HPDE6-E6E7 (cell line): ENCODE results near the gene TNNC2.
A peak's percentile ranks its signal among the peaks of the same experiment; 100 is the strongest.
"Not testable (repeated sequence)": the region's sequence is repeated elsewhere in the genome, so short reads cannot be mapped to it uniquely, and the experiment has no call there.

Experiments
- DNase-seq: peaks from one replicate; pipeline ENCODE4 v3.0.0; 2011; ENCODE audit warnings: missing footprints; ENCODE audit errors: extremely low spot score

Gene TNNC2

DNA sequence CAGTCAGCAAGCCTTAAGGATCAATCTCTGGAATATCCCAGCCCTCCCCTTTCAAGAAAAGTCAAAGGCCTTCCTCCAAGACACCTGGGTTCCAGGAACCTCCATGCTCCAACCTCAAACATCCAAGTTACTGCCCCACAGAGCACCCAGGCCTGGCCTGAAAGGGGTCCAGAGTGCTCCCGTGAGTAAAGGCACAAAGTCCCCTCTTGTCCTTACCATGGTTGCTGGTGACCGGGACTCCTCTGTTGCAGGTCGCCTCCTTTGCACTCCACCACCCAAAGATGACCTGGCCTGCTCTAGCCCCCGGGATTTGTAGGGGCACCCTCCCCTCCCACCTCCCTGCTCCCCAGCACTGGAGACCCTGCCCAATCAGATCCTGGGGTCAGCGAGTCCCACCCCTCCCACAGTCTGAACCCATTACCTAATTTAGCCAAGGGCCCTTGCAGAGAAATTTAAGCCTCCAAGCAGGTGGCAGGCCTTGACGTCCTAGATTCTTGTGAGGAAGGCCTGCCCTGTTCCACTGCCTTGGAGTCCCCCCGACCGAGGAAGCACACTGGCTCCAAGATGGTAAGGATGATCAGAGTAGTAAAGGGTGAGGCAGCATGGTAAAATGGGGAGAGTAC, at the start of gene TNNC2:
TSS of gene TNNC2 (minus strand) at position 283 of the 623 bp plus-strand sequence. CDS start at position 219, 64 bp downstream.
- DNase-seq, result no peak

DNA sequence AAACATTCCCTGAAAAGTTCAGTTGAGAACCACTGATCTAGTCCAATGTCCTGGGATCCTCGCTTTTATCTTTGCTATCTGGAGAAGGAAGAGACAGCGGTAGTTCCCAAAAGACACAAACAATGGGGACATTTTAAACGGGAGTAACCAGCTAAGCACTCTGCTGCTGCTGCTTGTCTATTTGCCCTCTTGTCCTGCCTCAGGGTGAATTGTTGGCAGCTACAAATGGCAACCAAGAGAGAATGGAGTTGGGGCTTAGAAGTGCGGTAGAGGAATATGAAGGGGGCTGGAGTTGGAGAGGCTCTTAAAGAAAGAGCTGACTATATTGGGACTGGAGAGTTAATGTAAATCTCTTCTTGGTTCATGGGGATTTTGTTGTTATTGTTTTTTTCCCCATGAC, 47.5 kb upstream of the TNNC2 start:
- no peak for DNase-seq

DNA sequence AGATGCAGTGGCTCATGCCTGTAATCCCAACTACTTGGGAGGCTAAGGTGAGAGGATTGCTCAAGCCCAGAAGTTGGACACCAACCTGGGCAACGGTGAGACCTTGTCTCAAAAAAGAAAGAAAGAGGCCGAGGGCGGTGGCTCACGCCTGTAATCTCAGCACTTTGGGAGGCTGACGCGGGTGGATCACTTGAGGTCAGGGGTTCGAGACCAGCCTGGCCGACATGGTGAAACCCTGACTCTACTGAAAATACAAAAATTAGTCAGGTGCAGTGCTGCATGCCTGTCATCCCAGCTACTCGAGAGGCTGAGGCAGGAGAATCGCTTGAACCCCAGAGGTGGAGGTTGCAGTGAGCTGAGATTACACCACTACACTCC, 47.0 kb upstream of the TNNC2 start:
- DNase-seq, result not testable (repeated sequence)

DNA sequence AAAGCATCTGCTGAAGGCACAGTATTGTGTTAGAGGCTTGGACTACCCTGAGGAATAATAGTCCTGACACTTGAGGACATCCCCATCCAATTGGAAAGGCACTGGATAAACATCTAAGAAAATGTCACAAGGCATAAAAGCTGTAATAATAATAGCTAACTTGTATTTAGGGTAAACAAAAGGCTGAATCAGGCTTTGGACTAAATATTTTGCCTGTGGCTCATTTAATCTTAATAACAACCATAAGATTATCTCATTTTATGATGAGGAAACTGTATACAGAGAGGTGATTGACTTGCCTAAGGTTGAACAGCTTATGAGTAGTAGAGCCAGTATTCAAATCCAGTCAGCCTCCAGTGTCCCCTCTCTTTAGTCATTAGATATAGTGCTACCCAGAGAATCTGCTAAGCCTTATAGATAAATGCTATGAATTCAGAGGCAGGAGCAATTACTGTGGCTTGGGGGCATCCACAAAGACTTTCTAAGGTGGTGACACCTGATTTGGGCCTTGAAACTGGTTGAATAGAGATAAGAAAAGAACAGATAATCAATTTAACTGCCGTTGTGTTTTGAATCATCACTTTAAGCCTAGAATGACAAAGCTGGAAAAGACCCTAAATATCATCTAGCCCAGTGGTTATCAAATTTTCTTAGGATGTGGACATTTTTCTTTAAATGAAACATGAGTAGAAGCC, 46.4 kb upstream of the TNNC2 start:
- DNase-seq, result no peak

DNA sequence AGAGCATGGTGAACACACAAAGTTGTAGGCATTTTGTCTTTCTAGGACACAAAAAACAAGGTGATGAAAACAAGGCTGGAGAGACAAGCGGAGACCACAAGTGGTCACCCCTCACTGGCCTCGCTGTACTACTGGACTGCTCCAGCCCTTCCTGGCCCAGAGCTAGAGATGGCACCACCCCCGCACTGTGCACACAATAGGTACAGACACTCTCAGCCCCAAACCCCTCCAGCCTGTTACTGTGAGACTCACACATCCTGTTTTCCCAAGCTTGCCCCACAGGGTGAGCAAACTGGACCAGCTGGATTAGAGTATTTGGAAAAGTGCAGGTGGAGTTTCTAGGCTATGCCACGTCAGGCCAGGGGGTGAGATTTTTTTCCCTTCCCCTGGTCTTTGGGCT, 45.5 kb upstream of the TNNC2 start:
- no peak for DNase-seq

DNA sequence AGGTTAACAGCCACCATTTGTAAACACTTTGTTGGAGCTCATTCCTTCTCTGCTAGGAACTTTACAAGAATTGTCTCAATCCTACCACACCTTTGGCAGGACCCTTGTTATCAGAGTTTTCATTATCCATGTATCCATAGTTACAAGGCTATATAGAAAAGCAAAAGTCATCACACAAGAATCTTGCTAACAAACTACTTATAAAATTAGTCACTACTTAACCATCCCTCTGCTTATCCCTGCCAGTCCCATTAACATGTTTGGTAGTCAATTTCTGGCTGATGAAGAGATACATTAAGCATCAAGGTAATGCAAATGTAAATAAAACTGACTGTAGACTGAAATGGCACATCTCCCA, 40.7 kb upstream of the TNNC2 start:
- DNase-seq, result peak; percentile 47

DNA sequence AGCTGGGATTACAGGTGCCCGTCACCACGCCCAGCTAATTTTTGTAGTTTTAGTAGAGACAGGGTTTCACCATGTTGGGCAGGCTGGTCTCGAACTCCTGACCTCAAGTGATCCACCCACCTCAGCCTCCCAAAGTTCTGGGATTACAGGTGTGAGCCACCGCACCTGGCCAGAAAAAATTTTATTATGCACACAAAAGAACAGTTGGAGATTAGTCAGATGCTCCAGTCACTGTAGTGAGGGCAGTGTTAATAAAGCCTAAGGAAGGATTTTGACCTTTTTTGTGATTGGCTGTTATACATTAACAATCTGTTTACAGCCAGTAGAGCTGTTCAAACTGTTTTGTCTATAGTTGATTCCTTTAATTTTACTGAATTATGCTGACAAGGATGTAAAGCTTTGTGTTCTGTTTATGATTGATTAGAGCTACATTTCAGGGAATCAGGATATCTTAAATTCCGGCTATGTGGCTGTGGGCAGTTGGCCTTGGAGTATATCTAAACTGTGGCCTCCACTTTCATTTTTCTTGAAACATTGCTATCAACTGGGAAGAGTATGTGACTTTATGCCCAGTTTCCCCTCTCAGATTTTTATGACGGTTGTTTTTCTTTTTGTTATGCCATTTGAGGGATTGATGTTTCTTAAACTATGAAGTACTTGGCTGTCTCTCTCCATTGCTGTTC, 40.2 kb upstream of the TNNC2 start:
- DNase-seq, result no peak

DNA sequence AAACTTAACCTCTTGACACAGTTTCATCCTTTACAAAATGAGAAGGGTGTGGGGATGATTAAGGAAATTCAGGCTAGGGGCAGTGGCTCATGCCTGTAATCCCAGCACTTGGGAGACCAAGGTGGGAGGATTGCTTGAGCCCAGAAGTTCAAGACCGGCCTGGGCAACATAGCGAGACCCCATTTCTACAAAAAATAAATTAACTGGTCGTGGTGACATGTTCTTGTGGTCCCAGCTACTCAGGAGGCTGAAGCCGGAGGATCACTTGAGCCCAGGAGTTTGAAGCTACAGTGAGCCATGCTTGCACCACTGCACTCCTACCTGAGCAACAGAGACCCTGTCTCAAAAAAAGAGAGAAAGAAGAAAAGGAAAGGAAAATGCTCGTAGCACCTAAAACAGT, 39.3 kb upstream of the TNNC2 start:
- DNase-seq, result no peak

DNA sequence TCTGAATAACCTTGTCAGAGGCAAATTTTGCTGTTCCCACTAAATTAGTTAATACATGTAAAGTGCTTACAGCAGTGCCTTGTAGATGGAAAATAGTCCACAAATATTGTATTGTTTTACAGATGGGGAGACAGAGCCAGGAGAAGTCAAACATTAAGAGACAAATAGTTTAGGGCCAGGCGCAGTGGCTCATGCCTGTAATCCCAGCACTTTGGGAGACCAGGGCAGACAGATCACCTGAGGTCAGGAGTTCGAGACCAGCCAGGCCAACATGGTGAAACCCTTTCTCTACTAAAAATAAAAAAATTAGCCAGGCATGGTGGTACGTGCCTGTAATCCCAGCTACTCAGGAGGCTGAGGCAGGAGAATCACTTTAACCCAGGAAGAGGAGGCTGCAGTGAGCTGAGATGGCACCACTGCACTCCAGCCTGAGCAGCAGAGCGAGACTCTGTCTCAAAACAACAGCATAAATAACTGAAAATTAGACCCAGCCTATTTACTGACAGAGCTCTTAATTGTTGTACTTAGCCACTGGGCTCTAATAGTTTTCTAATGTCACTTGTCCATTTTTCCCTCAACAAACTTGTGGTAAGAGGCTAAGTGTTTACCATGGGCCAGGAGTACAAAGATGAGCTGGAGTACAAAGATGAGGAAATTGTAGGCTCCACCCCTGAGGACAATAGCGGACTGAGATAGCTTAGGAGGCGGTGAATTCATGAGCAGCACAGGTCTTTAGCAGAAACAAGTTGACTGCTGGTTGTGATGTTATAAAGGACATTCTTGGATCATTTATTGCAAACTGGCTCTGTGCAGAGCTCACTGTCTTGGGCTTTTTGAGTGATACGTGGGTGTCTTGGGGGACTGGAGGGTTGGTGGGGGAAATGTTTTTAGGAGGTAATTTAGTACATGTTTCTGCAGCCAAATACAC, 36.7 kb upstream of the TNNC2 start:
- DNase-seq, result no peak

DNA sequence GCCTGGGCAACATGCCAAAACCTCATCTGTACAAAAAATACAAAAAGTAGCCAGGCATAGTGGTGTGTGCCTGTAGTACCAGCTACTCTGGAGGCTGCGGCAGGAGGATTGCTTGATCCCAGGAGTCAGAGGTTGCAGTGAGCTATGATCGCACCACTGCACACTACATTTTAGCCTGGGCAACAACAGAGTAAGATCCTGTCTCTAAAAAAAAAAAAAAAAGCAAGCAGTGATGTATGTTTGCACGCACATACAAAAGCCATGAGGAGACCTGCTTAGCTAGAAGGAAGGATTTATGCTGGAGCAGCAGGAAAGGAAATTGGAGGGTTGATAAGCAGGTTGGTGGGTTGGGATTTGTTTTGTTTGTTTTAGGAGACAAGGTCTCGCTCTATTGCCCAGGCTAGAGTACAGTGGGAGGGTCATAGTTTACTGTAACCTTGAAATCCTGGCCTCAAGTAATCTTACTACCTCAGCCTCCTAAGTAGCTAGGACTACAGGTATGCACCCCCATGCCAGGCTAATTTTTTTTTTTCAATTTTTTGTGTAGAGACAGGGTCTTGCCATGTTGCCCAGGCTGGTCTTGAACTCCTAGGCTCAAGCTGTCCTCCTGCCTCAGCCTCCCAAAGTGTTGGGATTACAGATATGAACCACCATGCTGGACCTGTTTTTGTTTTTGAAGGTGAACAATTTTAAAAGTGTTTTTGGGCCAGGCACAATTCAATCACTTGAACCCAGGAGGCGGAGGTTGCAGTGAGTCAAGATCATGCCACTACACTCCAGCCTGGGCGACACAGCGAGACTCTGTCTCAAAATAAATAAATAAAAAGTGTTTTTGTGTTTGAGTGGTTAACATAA, 34.3 kb upstream of the TNNC2 start:
- DNase-seq, result no peak

DNA sequence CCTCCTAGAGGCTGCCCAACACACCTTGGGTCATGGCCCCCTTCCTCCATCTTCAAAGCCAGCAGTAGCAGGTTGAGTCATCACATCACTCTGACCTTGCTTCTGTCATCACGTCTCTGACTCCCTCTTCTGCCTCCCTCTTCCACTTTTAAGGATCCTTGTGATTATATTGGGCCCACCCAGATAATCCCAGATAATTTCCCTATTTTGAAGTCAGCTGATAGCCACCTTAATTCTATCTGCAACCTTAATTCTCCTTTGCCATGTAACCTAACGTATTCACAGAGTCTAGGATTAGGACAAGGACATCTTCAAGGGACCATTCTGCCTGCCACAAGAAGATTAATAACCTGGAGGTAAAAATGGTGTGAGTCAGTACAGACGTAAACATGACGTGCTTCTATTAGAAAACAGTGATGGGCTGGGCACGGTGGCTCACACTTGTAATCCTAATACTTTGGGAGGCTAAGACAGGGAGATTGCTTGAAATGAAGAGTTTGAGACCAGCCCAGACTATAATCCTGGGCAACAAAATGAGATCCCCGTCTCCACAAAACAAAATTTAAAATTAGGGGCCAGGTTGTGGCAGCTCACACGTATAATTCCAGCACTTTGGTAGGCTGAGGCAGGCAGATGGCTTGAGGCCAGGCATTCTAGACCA, 33.6 kb upstream of the TNNC2 start:
- DNase-seq, result no peak

DNA sequence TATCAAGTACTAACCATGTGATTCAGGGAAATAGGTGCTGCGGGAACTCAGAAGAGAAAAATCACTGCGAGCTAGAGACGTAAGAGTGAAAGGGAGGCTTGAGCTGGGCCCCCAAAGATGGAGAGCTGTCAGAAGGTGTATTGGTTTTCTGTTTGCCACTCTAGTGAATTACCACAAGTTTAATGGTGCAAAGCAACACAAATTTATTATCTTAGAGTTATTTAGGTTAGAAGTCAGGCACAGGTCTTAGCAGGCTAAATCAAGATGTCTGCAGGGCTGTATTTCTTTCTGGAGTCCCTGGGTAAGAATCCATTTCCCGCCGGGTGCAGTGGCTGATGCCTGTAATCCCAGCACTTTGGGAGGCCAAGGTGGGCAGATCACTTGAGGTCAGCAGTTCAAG, 32.8 kb upstream of the TNNC2 start:
- DNase-seq, result no peak

DNA sequence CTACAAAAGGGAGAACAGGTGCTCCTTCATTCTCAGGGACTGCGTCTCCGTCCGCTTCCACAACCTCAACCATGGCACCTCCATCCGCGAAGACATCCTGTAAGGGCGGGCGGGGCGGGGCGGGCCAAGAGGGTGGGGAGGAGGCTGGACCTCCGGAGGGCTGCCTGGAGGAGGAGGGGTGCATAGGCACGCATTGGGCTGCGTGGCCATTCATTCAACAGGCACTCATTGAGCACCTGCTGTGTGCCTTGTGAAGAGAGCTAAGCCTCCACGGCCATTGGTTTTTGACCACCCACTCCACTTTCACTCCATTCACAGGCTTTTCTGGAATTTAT, 30.7 kb upstream of the TNNC2 start:
- no peak for DNase-seq

DNA sequence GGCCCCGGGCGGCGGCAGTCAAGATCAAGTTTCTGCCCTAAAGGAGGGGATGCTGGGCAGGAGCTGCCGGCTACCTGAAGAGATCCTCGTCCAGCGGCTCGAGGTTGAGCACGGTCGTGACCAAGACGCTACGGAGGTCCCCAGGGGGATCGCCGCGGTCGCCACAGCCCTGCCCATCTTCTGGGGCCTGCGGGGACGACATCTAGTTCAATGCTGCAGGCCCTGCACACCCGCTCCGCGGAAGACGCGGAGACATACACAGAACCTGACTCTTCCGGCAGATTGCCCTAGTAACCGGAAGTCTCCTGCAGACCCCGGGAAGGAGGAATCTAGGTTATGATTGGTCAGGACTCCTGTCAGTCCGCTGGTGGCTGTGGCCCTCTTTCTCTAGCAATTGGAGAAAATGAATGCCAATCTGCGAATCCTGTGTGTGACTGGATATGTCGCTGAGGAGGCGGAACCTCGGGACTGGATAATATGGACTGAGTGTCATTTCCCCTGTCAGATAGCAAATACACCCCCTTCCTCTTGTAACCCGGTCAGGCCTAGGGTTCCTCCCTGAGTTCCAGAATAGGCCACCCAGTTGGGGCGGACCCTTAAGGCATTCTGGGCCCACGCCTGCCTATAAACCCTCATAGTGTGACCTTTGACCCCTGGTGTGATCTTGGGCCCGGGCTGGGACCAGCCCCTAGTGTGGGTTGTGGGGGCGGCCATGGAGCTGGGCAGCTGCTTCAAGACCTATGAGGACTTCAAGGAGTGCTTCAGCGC, 30.2 kb upstream of the TNNC2 start, which contains the start of the genes ACOT8 and ZSWIM3:
TSS of gene ACOT8 (minus strand) at position 279 of the 768 bp plus-strand sequence. CDS start at position 202, 77 bp downstream.
TSS of gene ZSWIM3 (plus strand) at position 501 of the 768 bp plus-strand sequence. CDS start at position 713, 212 bp downstream.
- peak; percentile 100 for DNase-seq

DNA sequence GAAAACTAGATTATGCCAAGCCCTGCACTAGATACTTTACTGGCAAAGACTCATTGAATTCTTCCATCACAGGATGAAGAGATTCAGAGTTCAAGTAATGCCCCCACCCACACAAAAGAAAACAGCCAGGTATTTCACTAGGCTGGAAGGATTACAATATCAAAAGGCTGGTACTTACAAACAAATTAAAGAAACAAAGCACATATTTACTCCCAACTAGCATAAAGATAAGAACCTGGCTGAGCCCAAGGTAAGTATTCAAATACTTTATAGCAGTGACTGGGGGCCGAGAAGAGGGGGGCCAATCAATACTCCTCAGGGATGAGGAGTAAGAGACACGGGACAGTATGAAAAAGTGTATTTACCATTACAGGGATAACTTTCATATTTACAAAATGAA, 26.4 kb upstream of the TNNC2 start:
- DNase-seq, result no peak

DNA sequence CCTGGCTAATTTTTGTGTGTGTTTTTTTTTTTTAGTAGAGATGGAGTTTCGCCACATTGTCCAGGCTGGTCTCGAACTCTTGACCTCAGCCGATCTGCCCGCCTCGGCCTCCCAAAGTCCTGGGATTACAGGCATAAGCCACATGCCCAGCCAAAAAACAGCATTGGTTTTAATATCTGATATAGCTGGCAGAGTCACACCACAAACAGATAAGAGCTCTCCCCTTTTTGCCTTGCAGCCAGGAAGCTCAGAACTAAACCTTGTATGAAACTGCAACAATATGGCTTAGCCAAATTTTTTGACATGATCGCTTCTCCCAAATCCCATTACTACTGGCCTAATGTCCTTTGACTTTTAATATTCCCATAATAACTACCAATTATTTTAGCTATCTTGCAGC, 25.2 kb upstream of the TNNC2 start:
- DNase-seq, result no peak

DNA sequence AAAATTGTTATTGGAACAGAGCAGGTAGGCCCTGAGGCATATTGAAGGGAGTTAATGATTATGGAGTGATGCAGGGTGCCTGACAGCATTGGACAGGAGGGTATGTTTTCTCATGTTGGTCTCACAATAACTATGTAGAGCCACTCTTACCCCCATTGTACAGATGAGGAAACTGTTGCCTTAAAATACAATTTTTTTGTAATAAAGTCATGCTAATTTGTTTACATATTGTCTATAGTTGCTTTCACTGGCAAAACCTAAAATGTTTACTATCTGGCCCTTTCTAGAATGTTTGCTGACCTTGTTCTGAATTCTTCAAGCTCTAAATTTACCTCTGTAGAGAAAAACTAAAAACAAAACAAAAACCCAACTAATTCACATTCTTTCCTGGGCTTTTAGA, 24.4 kb upstream of the TNNC2 start:
- DNase-seq, result no peak

DNA sequence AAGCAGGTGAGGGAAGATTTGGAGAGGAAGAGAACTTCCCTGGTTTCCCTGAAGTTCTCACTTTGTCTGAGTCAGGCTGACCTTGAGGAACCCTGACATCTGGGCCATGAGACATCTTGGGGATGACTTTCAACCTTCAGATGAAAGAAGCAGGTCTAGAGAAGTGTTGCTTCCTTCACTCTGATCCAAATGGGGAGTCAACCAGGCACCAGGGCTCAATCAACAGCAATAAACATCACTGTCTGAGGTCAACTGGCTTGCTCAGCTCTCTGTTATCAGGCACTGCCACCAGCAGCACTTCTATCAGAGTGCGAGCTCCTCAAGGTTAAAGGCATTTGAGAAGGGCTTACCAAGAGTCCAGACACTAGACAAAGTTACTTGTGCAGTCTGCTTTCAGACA, 23.8 kb upstream of the TNNC2 start:
- no peak for DNase-seq

DNA sequence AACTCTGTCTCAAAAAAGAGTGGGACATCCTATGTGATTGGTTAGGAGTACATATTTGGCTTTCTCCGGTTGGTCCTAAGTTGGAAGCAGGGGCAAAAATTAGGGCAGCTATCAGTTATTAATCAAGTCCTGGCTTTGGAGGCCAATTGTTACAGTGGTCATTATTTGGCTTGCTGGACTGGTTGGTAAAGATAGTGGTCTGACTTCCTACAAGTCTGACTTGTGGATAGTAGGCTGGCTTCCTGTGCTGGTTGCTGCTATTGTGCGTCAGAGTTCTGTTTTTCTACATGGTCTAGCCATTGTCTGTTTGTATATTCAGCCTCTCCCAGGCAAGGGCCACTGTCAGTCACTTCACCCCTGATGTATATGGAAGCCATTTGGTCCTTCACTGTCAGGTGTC, 23.1 kb upstream of the TNNC2 start:
- DNase-seq, result no peak
